GM18508 (cell line): Measurements from ENCODE around the gene CYP2S1.
"Not testable (repeated sequence)": the region's sequence is repeated elsewhere in the genome, so short reads cannot be mapped to it uniquely, and the experiment has no call there.

Experiments
- ATAC-seq: cut with Tn5 transposase; IDR thresholded peaks from one replicate; pipeline ENCODE4 v1.9.1; 2021; ENCODE audit warnings: moderate number of reproducible peaks; ENCODE audit not compliant: insufficient read depth, unreplicated experiment

The CYP2S1 gene

GRCh38 chr19:41192574-41193429 lies at the start of gene CYP2S1:
Gene CYP2S1 (plus strand): TSS chr19:41193219. CDS start chr19:41193265, 46 bp downstream.
- no peak for ATAC-seq

GRCh38 chr19:41144403-41144802 lies 48.6 kb upstream of the CYP2S1 start:
- ATAC-seq, result no peak

GRCh38 chr19:41149831-41150230 lies 43.2 kb upstream of the CYP2S1 start:
- ATAC-seq, result no peak

GRCh38 chr19:41150986-41151385 lies 42.0 kb upstream of the CYP2S1 start:
- ATAC-seq, result not testable (repeated sequence)

GRCh38 chr19:41154060-41154459 lies 39.0 kb upstream of the CYP2S1 start:
- ATAC-seq, result no peak

GRCh38 chr19:41156207-41156606 lies 36.8 kb upstream of the CYP2S1 start:
- ATAC-seq, result no peak

- ATAC-seq, result no peak
Measured at GRCh38 chr19:41159881-41160280, 33.1 kb upstream of the CYP2S1 start.

GRCh38 chr19:41161903-41162302 lies 31.1 kb upstream of the CYP2S1 start:
- no peak for ATAC-seq

- ATAC-seq, result no peak
Measured at GRCh38 chr19:41166944-41167804, 25.8 kb upstream of the CYP2S1 start.

GRCh38 chr19:41172297-41173164 lies 20.5 kb upstream of the CYP2S1 start:
- no peak for ATAC-seq

- ATAC-seq, result no peak
Measured at GRCh38 chr19:41174297-41174928, 18.6 kb upstream of the CYP2S1 start.

GRCh38 chr19:41175801-41176777 lies 16.9 kb upstream of the CYP2S1 start:
- ATAC-seq, result no peak

GRCh38 chr19:41180173-41180572 lies 12.8 kb upstream of the CYP2S1 start:
- ATAC-seq, result not testable (repeated sequence)

GRCh38 chr19:41186971-41187883 lies 5.8 kb upstream of the CYP2S1 start:
- ATAC-seq, result no peak

- no peak for ATAC-seq
Measured at GRCh38 chr19:41187884-41188279, 5.1 kb upstream of the CYP2S1 start.

- ATAC-seq, result no peak
Measured at GRCh38 chr19:41189425-41190065, 3.5 kb upstream of the CYP2S1 start.
